Activated T-helper 2 cell treated with anti-CD3 and anti-CD28 coated beads, Interferon-gamma antibody, Interleukin-2, Interleukin-4, amounts not matched to agents 10 μg/mL and 5 μg/mL and 100 μg/mL, durations not matched to agents 14 hours and 24 hours and 36 hours (primary cell): ENCODE data around the gene XIAP. TPM values are rescaled to one million over a fixed set of nuclear protein-coding genes. Genes with fewer than 3 reads are reported as not detected.
"Not testable (repeated sequence)": the region's sequence is repeated elsewhere in the genome, so short reads cannot be mapped to it uniquely, and the experiment has no call there.

Experiments used
- DNase-seq: peaks from one replicate; pipeline ENCODE4 v3.0.0; 2021; ENCODE audit warnings: low spot score
- H3K27ac Mint-ChIP-seq: one replicate; pipeline ENCODE4 v1.8.0; 2021; ENCODE audit warnings: mixed read lengths
- H3K27me3 Mint-ChIP-seq: one replicate; pipeline ENCODE4 v1.8.0; 2021; ENCODE audit warnings: low read depth, mixed read lengths
- H3K36me3 Mint-ChIP-seq: one replicate; pipeline ENCODE4 v1.8.0; 2021; ENCODE audit warnings: low read depth, mixed read lengths
- H3K4me1 Mint-ChIP-seq: one replicate; pipeline ENCODE4 v1.8.0; 2021; ENCODE audit warnings: low read depth, mixed read lengths
- H3K4me3 Mint-ChIP-seq: one replicate; pipeline ENCODE4 v1.8.0; 2021; ENCODE audit warnings: low read depth, mild to moderate bottlenecking, moderate library complexity, mixed read lengths
- H3K9me3 Mint-ChIP-seq: one replicate; pipeline ENCODE4 v1.8.0; 2021; ENCODE audit warnings: mixed read lengths
- intact Hi-C: fragments of 100-400 bp; cut with micrococcal nuclease; formaldehyde crosslinking; loops from one replicate; pipeline ENCODE4 v1.15.1; 2023
- total RNA-seq: library from RNA; stranded (reverse); gene quantifications from 2 replicates; pipeline ENCODE4 v1.2.3, GENCODE V29; 2022

XIAP gene
- total RNA-seq, 1 donor from 2014 or later, result 33.4 TPM

- H3K27me3 Mint-ChIP-seq, result no peaks in the 10 kb centered on the region
- no peak overlapping the region for H3K4me3 Mint-ChIP-seq
- H3K27ac Mint-ChIP-seq, result no peak overlapping the region
- H3K4me1 Mint-ChIP-seq, result no peaks in the 10 kb centered on the region
- DNase-seq, result no peak
- intact Hi-C loops, result no loop called here
- H3K36me3 Mint-ChIP-seq, result no peaks in the 10 kb centered on the region
- peaks cover 4% of the 10 kb centered on the region for H3K9me3 Mint-ChIP-seq
Measured at GRCh38 chrX:123927845-123928244, 68.0 kb downstream of the XIAP start.

- H3K9me3 Mint-ChIP-seq, result not testable (repeated sequence)
Measured at GRCh38 chrX:123932055-123932454, 72.2 kb downstream of the XIAP start.

GRCh38 chrX:123943074-123943473 lies 83.2 kb downstream of the XIAP start:
- no peaks in the 10 kb centered on the region for H3K27me3 Mint-ChIP-seq
- H3K36me3 Mint-ChIP-seq, result no peaks in the 10 kb centered on the region
- no peaks in the 10 kb centered on the region for H3K9me3 Mint-ChIP-seq
- DNase-seq, result no peak
- no peaks in the 10 kb centered on the region for H3K4me1 Mint-ChIP-seq
- intact Hi-C loops, result no loop called here
- no peak overlapping the region for H3K27ac Mint-ChIP-seq
- H3K4me3 Mint-ChIP-seq, result no peak overlapping the region

More at GRCh38 chrX:123932055-123932454, 72.2 kb downstream of the XIAP start:
- intact Hi-C loops, H3K36me3 Mint-ChIP-seq, H3K4me1 Mint-ChIP-seq, H3K27ac Mint-ChIP-seq, H3K4me3 Mint-ChIP-seq, H3K27me3 Mint-ChIP-seq, DNase-seq: not testable (repeated sequence)

- Mint-ChIP-seq H3K27ac (no peak overlapping the region), H3K27me3 (no peaks in the 10 kb centered on the region), H3K4me1 (no peaks in the 10 kb centered on the region), H3K9me3 (no peaks in the 10 kb centered on the region), H3K36me3 (no peaks in the 10 kb centered on the region), H3K4me3 (no peak overlapping the region)
- DNase-seq, result no peak
- intact Hi-C loops, result no loop called here
Measured at GRCh38 chrX:123943488-123943887, 83.6 kb downstream of the XIAP start.

GRCh38 chrX:123949846-123950245 lies 90.0 kb downstream of the XIAP start:
- no peak overlapping the region for H3K27ac Mint-ChIP-seq
- H3K4me1 Mint-ChIP-seq, result peaks cover 2% of the 10 kb centered on the region
- H3K36me3 Mint-ChIP-seq, result no peaks in the 10 kb centered on the region
- no peaks in the 10 kb centered on the region for H3K9me3 Mint-ChIP-seq
- H3K27me3 Mint-ChIP-seq, result no peaks in the 10 kb centered on the region
- intact Hi-C loops, result no loop called here
- no peak overlapping the region for H3K4me3 Mint-ChIP-seq
- no peak for DNase-seq

GRCh38 chrX:123959281-123960063 lies 99.6 kb downstream of the XIAP start:
- peak overlapping the region; percentile 99 for H3K4me3 Mint-ChIP-seq
- no peaks in the 10 kb centered on the region for H3K27me3 Mint-ChIP-seq
- DNase-seq, result peak; percentile 10
- H3K9me3 Mint-ChIP-seq, result no peaks in the 10 kb centered on the region
- H3K36me3 Mint-ChIP-seq, result peaks cover 12% of the 10 kb centered on the region
- intact Hi-C loops, result loop anchor here (1.0 to 10.0 kb wide), 8 partner anchors 48 to 425 kb away; partner anchors contain the start of gene SH2D1A
- H3K4me1 Mint-ChIP-seq, result peaks cover 14% of the 10 kb centered on the region
- peak overlapping the region; percentile 90 for H3K27ac Mint-ChIP-seq

GRCh38 chrX:123960956-123961267 lies 101.1 kb downstream of the XIAP start:
- Mint-ChIP-seq H3K4me1 (peaks cover 18% of the 10 kb centered on the region), H3K9me3 (no peaks in the 10 kb centered on the region), H3K36me3 (peaks cover 15% of the 10 kb centered on the region), H3K4me3 (peak overlapping the region; percentile 99), H3K27me3 (no peaks in the 10 kb centered on the region), H3K27ac (peak overlapping the region; percentile 100)
- intact Hi-C loops, result loop anchor here (1.0 to 10.0 kb wide), 8 partner anchors 46 to 424 kb away; partner anchors contain the start of gene SH2D1A
- DNase-seq, result no peak

- peak within 1 kb of the TSS; percentile 100 for H3K27ac Mint-ChIP-seq
- intact Hi-C loops, result loop anchor here (2.0 to 10.0 kb wide), 10 partner anchors 15 to 423 kb away; partner anchors contain the start of gene SH2D1A
- no peaks in the 10 kb centered on the region for H3K27me3 Mint-ChIP-seq
- H3K4me3 Mint-ChIP-seq, result peak within 1 kb of the TSS; percentile 99
- peaks cover 19% of the 10 kb centered on the region for H3K4me1 Mint-ChIP-seq
- DNase-seq, result peak; percentile 44
- peaks cover 15% of the 10 kb centered on the region for H3K36me3 Mint-ChIP-seq
- no peaks in the 10 kb centered on the region for H3K9me3 Mint-ChIP-seq
Measured at GRCh38 chrX:123961268-123962005, 101.6 kb downstream of the XIAP start, which contains the start of gene STAG2. TSS of gene STAG2 (plus strand) at chrX:123961706. CDS start at chrX:124022628, 60,922 bp downstream.

- no peak for DNase-seq
- Mint-ChIP-seq H3K27me3 (no peaks in the 10 kb centered on the region), H3K27ac (peak overlapping the region; percentile 100), H3K4me1 (peaks cover 22% of the 10 kb centered on the region), H3K36me3 (peaks cover 15% of the 10 kb centered on the region), H3K9me3 (no peaks in the 10 kb centered on the region), H3K4me3 (peak overlapping the region; percentile 99)
- intact Hi-C loops, result loop anchor here (2.0 to 10.0 kb wide), 8 partner anchors 15 to 423 kb away; no protein-coding TSS in a partner anchor
Measured at GRCh38 chrX:123962006-123962467, 102.2 kb downstream of the XIAP start.

- Mint-ChIP-seq H3K4me1 (peaks cover 23% of the 10 kb centered on the region), H3K36me3 (peaks cover 15% of the 10 kb centered on the region), H3K27ac (peak overlapping the region; percentile 100), H3K9me3 (no peaks in the 10 kb centered on the region), H3K27me3 (no peaks in the 10 kb centered on the region), H3K4me3 (peak overlapping the region; percentile 99)
- intact Hi-C loops, result loop anchor here (1.0 to 10.0 kb wide), 10 partner anchors 9 to 422 kb away; partner anchors contain the start of gene XIAP
- peak; percentile 77 for DNase-seq
Measured at GRCh38 chrX:123962794-123963373, 103.0 kb downstream of the XIAP start.
